GM21576 (cell line): Measurements from ENCODE around the gene MCMBP.
"Not testable (repeated sequence)": the region's sequence is repeated elsewhere in the genome, so short reads cannot be mapped to it uniquely, and the experiment has no call there.

Source experiments
- ATAC-seq: cut with Tn5 transposase; IDR thresholded peaks from one replicate; pipeline ENCODE4 v1.9.1; 2021; ENCODE audit warnings: mild to moderate bottlenecking, moderate library complexity; ENCODE audit not compliant: unreplicated experiment

The MCMBP gene

GRCh38 chr10:119878524-119878923, 5.9 kb upstream of the MCMBP start:
- ATAC-seq = no peak

GRCh38 chr10:119872860-119873681, 428 bp upstream of the MCMBP start:
- peak; percentile 82 for ATAC-seq

DNA sequence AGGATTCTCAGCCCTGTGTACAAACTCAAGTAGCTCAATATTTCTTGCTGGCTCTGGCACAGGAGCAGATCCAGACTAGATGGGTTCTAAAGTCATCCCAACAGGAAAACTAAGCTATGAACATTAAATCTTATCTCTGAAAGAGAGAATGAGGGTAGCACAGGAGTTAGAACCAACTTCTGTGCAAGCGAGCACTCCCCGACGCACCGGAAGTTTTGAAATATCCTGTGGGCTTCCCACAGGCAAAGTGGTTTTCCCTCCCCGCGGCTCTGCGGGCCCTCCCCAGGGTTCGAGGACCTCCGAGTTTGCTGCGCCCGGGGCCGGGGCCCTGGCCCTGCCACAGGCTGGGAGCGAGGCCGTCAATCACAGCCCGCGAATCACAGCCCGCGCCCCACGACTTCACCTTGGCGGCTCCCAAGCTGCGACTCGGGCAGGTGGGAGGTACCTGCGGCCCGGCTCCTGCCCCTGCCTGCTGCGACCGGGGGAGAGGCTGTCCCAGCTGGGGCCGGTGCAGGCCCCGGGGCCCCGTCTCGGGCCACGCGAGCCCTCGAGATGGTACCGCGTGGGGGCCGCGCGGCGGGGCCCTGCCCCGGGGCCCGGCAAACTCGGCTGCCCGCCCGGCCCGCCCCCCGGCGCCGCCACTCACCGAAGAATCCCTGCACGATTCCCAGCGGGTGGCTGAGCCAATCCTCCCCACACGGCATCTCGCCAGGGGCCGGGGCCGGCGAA, 598 bp downstream of the MCMBP start:
- ATAC-seq = peak; percentile 38

GRCh38 chr10:119869398-119869797, 3.2 kb downstream of the MCMBP start:
- ATAC-seq = not testable (repeated sequence)

GRCh38 chr10:119867317-119867716, 5.3 kb downstream of the MCMBP start:
- no peak for ATAC-seq

DNA sequence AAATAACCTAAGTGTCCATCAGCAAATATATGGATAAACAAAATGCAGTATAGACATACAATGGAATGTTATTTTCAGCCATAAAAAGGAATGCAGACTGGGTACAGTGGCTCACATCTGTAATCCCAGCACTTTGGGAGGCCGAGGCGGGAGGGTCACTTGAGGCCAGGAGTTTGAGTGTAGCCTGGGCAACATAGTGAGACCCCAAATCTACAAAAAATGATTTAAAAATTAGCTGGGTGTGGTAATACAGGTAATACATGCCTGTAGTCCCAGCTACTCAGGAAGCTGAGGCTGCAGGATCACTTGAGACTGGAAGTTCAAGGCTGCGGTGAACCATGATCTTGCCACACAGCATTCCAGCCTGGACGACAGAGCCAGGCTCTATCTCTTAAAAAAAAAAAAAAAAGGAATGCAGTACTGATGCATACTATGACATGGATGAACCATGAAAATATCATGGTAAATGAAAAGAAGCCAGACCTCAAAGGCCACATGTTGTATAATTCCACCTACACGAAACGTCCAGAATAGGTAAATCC, 6.9 kb downstream of the MCMBP start:
- ATAC-seq = no peak

DNA sequence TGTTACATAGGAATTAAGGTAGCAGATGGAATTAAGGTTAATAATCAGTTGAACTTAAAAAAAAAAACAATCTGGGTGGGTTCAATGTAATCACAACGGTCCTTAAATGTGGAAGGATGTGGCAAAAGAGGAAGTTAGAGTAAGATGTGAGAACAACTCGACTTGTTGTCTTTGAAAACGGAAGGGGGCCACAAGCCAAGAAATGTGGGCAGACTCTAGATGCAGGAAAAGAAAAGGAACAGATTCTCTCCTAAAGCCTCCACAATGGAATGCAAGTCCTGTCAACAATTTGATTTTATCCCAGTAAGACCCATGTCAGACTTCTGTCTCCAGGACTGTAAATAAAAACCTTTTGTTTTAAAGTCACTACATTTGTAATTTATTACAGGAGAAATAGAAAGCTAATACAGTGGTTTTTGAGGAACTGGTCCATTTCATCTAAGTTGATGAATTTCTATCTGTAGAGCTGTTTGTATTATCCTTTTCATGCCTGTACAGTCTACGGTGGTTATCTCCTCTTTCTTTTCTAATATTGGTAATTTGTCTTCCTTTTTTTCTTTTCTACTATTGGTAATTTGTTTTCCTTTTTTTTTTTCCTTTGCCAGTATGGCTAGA, 8.6 kb downstream of the MCMBP start:
- no peak for ATAC-seq

DNA sequence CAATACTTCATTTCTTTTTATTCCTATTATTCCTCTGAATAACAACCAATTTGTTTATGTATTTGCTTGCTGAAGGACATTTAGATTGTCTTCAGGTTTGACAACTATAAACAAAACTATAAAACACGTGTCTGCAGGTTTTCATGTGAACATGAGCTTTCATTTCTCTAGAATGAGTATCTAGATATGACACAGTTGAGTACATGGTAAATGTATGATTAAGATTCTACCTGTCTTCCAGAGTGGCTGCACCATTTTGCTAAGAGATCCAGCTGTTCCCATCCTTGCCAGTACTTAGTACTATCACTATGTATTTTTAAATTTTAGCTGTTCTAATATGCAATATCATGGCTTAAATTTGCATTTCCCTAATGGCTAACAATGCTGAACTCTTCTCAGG, 10.1 kb downstream of the MCMBP start:
- ATAC-seq = no peak

GRCh38 chr10:119860866-119861607, 11.6 kb downstream of the MCMBP start:
- ATAC-seq = no peak

DNA sequence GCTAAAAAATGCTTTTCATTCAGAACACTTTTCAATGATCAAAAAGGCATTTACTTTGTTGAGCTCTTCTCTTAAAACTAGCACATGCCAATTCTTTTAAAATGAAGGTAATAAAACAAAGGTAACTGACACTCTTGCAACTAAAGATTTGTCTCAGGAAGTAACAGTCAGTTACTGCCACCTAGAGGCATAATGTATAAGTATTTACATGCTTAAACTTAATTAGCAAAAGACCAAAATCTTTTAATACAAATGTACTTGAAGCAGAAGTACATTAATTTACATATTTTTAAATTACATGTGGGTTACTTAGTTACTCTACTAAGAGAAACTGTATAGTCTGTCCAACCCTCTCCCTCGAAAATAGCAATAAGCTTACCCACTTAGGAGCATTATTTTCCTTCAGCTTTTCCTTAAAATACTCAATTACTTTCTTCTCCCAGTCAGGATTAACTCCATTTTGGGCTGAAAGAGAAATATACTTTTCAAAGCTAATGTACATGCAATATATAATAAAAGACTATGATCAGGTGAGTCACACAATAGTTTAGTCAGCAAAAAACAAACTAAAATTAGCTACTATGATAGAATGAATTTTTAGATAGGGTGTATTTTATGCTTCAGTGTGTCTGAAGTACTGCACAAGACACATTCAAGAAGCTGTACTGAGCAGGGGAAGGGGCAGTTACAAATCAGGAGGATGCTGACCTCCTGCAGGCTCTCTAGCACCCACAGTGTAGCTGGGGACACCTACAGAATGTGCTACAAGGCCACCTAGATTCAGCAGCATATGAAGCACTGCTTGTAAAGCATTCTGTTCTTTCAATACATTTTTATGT, 13.0 kb downstream of the MCMBP start:
- ATAC-seq = peak; percentile 54

- no peak for ATAC-seq
These were observed 14.6 kb downstream of the MCMBP start for GRCh38 chr10:119858063-119858462.

DNA sequence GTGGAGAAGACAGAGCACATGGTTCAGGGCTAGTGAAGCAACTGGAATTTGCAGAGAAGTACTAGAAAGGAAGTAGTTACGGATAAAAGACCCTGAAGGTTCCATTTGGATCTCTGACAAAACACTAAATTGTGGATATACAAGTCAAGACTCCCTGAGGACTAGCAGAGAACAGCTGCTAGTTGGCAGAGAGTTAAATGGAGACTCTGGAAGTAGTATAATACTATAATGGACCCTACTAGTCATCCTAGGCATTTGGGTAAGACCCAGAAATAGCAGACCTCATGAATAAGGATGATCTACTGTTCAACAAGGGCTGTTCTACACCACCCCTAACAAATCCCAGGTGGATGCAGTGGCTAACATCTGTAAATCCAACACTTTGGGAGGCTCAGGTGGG, 19.1 kb downstream of the MCMBP start:
- no peak for ATAC-seq

DNA sequence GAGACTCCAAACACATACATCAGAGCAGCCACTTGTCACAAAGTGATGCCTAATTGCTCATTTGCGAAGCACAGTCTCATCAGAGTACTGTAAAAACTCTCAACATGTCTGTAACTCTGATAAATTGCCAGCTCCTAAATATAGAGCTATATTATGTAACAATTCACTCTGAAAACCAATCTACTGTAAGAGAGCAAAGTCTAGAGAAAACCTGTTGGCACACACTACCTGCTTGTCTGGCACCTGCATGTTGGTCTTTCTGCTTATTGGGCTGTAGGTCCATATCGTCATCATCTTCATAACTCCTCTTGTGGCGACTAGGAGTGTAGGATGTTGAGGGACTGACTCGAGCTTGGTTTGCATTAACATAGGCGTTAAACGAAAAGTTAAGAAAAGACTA, 19.8 kb downstream of the MCMBP start:
- no peak for ATAC-seq

GRCh38 chr10:119852277-119852676, 20.4 kb downstream of the MCMBP start:
- no peak for ATAC-seq

DNA sequence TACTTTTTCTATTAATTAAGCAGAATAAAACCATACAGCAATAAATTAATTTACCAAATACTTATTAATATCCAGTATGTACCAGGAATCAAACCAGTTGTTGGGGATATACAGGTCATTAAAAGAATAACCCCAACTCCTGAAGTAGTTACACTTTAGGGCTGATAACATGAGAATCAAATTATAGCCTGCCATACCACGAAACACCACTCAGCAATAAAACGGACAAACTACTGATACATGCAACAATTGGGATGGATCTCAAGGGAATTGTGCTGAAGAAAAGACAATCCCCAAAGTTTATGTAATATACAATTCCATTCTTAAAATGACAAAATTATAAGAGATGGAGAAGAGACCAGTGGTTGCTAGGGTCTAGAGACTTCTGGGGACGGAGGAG, 22.7 kb downstream of the MCMBP start:
- no peak for ATAC-seq

- ATAC-seq = no peak
These were observed 23.4 kb downstream of the MCMBP start for GRCh38 chr10:119849031-119849789.

- no peak for ATAC-seq
These were observed 27.0 kb downstream of the MCMBP start for GRCh38 chr10:119845656-119846055.

DNA sequence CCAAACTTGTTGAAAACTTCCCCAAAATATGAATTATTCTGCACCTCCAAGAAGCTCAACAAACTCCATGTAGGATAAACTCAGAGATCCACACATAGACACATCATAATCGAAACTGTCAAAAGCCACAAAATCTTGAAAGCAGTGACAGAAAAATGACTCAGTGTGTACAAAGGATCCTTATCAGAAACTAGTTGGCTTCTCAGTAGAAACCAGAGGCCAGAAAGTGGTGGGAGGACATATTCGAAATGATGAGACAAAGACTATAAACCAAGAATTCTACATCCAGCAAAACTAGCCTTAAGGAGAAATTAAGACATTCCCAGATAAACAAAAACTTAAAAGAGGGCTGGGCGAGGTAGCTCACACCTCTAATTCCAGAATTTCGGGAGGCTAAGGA, 38.5 kb downstream of the MCMBP start:
- ATAC-seq = no peak

DNA sequence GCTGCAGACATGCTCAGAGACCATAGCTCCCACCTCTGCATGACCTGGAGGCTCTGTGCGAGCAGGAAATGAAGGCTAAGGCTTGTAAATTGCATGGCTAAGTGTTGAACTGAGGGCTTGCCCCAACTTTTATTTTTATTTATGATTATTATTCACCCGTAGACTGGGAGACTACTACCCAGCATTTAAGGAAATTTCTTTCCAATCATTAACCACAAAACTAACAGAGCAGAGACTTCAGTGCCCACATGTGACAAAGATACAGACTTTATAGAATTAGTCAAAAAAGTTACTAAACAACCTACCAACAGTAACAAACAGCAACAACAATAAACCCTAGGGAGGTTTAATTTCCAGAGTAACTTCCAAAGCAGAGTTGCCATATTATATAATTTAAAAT, 39.7 kb downstream of the MCMBP start:
- ATAC-seq = no peak
